ENCODE measurements around the gene CCDC8. TPM values are rescaled to one million over a fixed set of nuclear protein-coding genes. Genes with fewer than 3 reads are reported as not detected.

CCDC8 gene
- total and polyA plus RNA-seq, 2 of the 4 experiments (the other 2 are of a cell fraction) = 9.3 to 10.2 TPM

DNA sequence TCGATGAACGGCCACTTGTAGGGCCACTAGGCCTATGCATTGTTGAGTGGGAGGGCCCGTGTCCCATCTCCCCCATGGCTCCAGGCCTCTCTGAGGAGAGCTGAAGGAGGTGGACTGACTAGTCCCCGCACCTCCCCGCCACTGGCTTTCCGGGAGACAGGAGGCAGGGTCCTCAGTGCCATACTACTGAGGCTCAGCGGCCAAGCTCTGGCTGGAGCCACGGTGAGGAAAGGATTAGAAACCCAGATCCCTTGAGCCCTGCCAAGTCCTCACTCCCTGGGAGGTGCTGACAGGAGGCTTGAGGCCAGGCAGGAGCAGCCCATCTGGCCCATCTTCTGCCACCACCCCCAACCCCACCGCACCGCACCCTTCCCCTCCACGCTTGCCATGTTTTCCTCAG lies 29.0 kb downstream of the CCDC8 start:
- peaks cover 6 to 38% of the 10 kb centered on the region in 2 experiments for H3K79me1 ChIP-seq (ENCODE audit: low read depth in 1 of 2, low read length in 2 of 2)
- H3K4me1 ChIP-seq (ENCODE audit: control insufficient read depth, insufficient read depth, low read length) = no peaks in the 10 kb centered on the region
- TF ChIP-seq MXI1 (IDR thresholded peaks at IDR 0.05; ENCODE audit: borderline replicate concordance, low read depth, low read length) (no peak), FOS (IDR thresholded peaks at IDR 0.05; ENCODE audit: low read depth, low read length) (no peak), RFX5 (IDR thresholded peaks at IDR 0.05; ENCODE audit: low read depth, low read length) (no peak), RAD21 (IDR thresholded peaks at IDR 0.05; ENCODE audit: low read length) (no peak), CHD1 (IDR thresholded peaks at IDR 0.05; ENCODE audit: low read depth, low read length) (no peak), RCOR1 (IDR thresholded peaks at IDR 0.05; ENCODE audit: insufficient replicate concordance, low read length) (no peak), SMC3 (IDR thresholded peaks at IDR 0.05; ENCODE audit: low read depth, low read length) (no peak), MAZ (IDR thresholded peaks at IDR 0.05; ENCODE audit: borderline replicate concordance, low read depth, low read length) (no peak), CEBPB (IDR thresholded peaks at IDR 0.05; ENCODE audit: low read depth, low read length) (no peak), POLR2A (IDR thresholded peaks at IDR 0.05; ENCODE audit: low read depth, low read length) (no peak), MAFK (IDR thresholded peaks at IDR 0.05; ENCODE audit: low read depth, low read length) (no peak), BHLHE40 (IDR thresholded peaks at IDR 0.05; ENCODE audit: low read depth, low read length) (no peak)
- no peak for DNase-seq
- H3K14ac ChIP-seq (replicated peaks; ENCODE audit: low read depth, low read length) = no peak overlapping the region
- CTCF ChIA-PET = no interaction called here
- H2AK9ac ChIP-seq (replicated peaks; ENCODE audit: low read depth, low read length, poor library complexity) = no peak overlapping the region
- no peak overlapping the region for H3K56ac ChIP-seq (ENCODE audit: extremely low read depth, insufficient read depth, low read length)
- H4K20me1 ChIP-seq (ENCODE audit: insufficient read depth, low read length) = no peaks in the 10 kb centered on the region; the same call in 1 of the 2 replicates
- no peak overlapping the region for H4K5ac ChIP-seq (ENCODE audit: low read depth, low read length)
- no peak overlapping the region for H2BK20ac ChIP-seq (ENCODE audit: low read depth, low read length)
- H3K36me3 ChIP-seq (ENCODE audit: control insufficient read depth, insufficient read depth, low read length) = peaks cover 38% of the 10 kb centered on the region
- peaks cover 5% of the 10 kb centered on the region; the same call in 1 of the 2 replicates for H3K9me1 ChIP-seq (ENCODE audit: insufficient read depth, low read length)
- no peak for ATAC-seq (ENCODE audit: low read depth)
- H2BK15ac ChIP-seq (ENCODE audit: low read depth, low read length) = no peak overlapping the region
- H3K27me3 ChIP-seq (ENCODE audit: control insufficient read depth, insufficient read depth, low read length) = no peaks in the 10 kb centered on the region
- no peak overlapping the region for H3K4me3 ChIP-seq (ENCODE audit: insufficient read depth, low read depth, low read length)
- H4K8ac ChIP-seq (ENCODE audit: low read depth in 2 of 2, low read length in 2 of 2) = no peak overlapping the region
- H3K18ac ChIP-seq (ENCODE audit: low read depth, low read length) = no peak overlapping the region
- H2AK5ac ChIP-seq (ENCODE audit: low read depth, low read length) = no peak overlapping the region
- no peak overlapping the region for H3K4me2 ChIP-seq (ENCODE audit: low read depth, low read length)
- intact Hi-C loops (cut with micrococcal nuclease) = no loop called here
- H3K9me3 ChIP-seq (ENCODE audit: control insufficient read depth, insufficient read depth, low read length) = peaks cover 3% of the 10 kb centered on the region
- H3K27ac ChIP-seq (ENCODE audit: insufficient read depth, low read length) = no peak overlapping the region
- POLR2A ChIA-PET (ENCODE audit: unreplicated experiment) = no interaction called here
- H2BK120ac ChIP-seq (ENCODE audit: low read depth, low read length) = no peak overlapping the region
- dilution Hi-C loops (cut with HindIII; ENCODE audit: low sequenced_read_pairs, unreplicated experiment) = no loop called here
- 78% methylated on average over 4 of the region's 11 CpGs; no CpG with 5 or more reads in 1 of the 2 experiments for WGBS, 2 experiments (ENCODE audit: extremely low coverage in 2 of 2, insufficient read length in 1 of 2)
- in situ Hi-C loops (cut with MboI; ENCODE audit: low sequenced_read_pairs) = loop anchor here (10.0 kb wide), 1 partner anchor 100 kb away; no protein-coding TSS in a partner anchor
- H3K4ac ChIP-seq (ENCODE audit: low read depth, low read length) = no peak overlapping the region
- BruUV-seq (replicated peaks) = no TSS peak
- H3K9ac ChIP-seq (ENCODE audit: low read depth, low read length) = no peak overlapping the region
- H3K23ac ChIP-seq (ENCODE audit: low read depth, low read length) = no peak overlapping the region
- no peak overlapping the region for H2AFZ ChIP-seq (replicated peaks; ENCODE audit: low read length, poor library complexity)
- H2BK5ac ChIP-seq (ENCODE audit: low read depth, low read length, poor library complexity, severe bottlenecking) = no peak overlapping the region
- H4K91ac ChIP-seq (ENCODE audit: insufficient read depth, low read depth, low read length) = no peak overlapping the region

All from IMR-90 (cell line).